GM13977 (cell line): ENCODE results near the gene MDK.

Source experiments
- DNase-seq: peaks from one replicate; pipeline ENCODE4 v3.0.0; 2012; ENCODE audit warnings: low spot score
- CTCF ChIP-seq: IDR thresholded peaks from 2 replicates; pipeline ENCODE4 v1.5.1; 2012; ENCODE audit warnings: mild to moderate bottlenecking, control low read depth; ENCODE audit not compliant: insufficient read depth; ENCODE audit errors: extremely low read depth, missing control alignments
- in situ Hi-C: fragments of 300-500 bp; cut with MboI; formaldehyde crosslinking; loops from one replicate; pipeline ENCODE4 v1.12.0; 2022; ENCODE audit warnings: low sequenced_read_pairs, low pct_unique_long_range_greater_than_20kb, mixed read lengths, inconsistent platforms; ENCODE audit not compliant: unreplicated experiment

Gene MDK

DNA sequence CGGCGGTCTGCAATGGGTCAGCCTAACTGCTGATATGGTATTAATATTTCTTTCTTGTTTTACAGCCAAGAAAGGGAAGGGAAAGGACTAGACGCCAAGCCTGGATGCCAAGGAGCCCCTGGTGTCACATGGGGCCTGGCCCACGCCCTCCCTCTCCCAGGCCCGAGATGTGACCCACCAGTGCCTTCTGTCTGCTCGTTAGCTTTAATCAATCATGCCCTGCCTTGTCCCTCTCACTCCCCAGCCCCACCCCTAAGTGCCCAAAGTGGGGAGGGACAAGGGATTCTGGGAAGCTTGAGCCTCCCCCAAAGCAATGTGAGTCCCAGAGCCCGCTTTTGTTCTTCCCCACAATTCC is 1.9 kb downstream of the MDK start:
- in situ Hi-C loops = no loop called here
- no peak for DNase-seq
- no peak for TF ChIP-seq CTCF

- no peak for DNase-seq
- in situ Hi-C loops = no loop called here
- TF ChIP-seq CTCF = no peak
These were observed 2.7 kb downstream of the MDK start for GRCh38 chr11:46383974-46384701.

DNA sequence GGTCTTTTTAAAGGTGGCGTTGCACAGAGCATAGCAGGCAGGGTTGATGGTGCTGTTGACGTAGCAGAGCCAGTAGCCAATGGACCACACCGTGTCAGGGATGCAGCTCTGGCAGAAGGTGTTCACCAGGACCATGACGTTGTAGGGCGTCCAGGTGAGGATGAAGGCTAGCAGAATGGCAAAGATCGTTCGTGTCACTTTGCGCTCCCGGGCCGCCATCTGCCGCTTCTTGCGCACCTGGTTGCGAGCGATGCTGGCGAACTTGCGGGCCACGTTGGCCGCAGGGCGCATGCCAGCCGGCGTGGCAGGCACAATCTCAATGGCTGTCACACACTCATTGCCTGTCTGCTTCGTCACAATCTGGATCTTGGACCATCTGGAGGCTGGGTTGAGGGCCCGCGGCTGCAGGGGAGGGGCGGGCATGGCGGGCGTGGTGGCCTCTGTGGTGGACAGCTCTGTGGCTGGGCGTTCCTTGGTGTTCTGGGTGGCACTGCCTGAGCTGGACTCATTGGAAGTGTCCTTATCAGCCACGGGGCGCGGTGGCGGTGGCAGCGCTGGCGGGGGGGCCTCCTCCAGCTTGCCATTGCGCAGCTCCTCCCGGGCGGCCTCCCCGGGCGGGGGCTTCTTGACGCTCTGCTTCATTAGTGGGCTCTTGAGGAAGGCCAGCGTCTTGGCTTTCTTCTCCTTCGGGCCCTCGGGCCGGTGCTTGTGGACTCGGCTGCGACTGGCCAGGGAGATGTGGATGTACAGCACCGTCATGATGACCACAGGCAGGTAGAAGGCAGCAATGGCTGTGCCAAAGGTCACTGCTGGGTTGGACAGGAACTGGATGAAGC is 3.9 kb downstream of the MDK start:
- DNase-seq = no peak
- TF ChIP-seq CTCF = no peak
- in situ Hi-C loops = no loop called here

DNA sequence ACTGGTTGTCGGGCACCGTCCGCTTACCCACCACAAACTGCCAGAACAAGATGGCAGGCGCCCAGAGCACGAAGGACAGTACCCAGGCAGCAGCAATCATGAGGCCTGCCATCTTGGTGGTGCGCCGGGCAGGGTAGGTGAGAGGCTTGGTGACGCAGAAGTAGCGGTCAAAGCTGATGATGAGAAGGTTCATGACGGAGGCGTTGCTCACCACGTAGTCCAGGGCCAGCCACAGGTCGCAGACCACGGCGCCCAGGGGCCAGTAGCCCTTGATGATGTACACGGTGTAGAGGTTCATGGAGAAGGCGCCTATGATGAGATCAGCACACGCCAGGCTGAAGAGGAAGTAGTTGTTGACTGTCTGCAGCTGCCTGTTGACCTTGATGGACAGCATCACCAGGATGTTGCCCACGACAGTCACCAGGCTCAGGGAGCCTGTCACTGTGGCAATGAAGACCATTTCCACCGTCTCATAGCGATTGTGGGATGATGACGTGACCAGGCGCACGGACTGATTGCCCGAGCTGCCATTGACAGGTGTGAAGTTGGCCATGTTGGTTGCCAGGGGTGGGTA is 4.6 kb downstream of the MDK start:
- DNase-seq = no peak
- in situ Hi-C loops = no loop called here
- no peak for TF ChIP-seq CTCF

GRCh38 chr11:46386674-46387073 is 5.2 kb downstream of the MDK start:
- no peak for TF ChIP-seq CTCF
- no peak for DNase-seq
- in situ Hi-C loops = no loop called here

DNA sequence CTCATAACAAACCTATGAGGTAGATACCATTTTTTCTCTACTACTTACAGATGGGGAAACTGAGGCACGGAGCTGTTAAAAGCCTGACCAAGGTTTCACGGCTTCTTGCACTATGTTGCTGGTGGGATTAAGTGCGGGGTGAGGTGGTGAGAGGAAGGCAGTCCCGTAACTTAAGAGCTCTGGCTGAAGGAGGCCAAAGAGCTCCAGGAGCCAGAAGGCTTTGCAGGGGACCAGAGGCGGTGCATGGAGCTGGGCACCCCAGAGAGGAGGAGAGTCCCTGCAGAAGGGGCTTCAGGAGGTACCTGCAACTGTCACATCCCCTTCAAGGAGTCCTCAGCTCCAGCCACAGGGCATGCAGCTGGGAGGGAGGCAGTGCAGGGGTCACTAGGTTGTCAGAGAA is 6.0 kb downstream of the MDK start:
- TF ChIP-seq CTCF = no peak
- no peak for DNase-seq
- in situ Hi-C loops = no loop called here
